Activated CD4-positive, alpha-beta T cell treated with anti-CD3 and anti-CD28 coated beads, Interleukin-2, amount 50 U/mL, for 16 hours (primary cell): ENCODE results near the gene USP24.

Source experiments
- DNase-seq: peaks from one replicate; pipeline ENCODE4 v3.0.0-alpha.2; 2020

USP24 gene

GRCh38 chr1:55051169-55051568 lies 164.0 kb downstream of the USP24 start:
- no peak for DNase-seq

- DNase-seq, result no peak
These were observed 164.9 kb downstream of the USP24 start for GRCh38 chr1:55050283-55050682.

DNA sequence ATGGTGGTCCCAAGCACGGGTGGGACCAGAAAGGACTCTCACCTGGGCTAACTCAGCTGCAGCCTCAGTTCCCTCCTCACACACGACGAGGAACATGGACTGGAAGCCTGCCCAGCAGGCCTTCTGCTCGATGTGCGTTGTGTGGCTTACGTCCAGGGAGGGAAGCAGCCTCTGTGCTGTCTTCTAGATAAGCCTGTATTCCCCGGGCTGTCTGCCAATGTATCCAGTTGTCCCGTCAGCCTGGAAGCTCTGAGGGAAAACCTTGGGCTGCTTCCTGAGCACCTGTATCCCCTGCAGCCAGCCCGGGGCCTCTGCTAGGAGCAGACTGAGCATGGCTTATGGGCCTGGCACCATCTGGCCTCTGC lies 165.3 kb downstream of the USP24 start:
- no peak for DNase-seq

- no peak for DNase-seq
These were observed 165.8 kb downstream of the USP24 start for GRCh38 chr1:55049271-55049913.

DNA sequence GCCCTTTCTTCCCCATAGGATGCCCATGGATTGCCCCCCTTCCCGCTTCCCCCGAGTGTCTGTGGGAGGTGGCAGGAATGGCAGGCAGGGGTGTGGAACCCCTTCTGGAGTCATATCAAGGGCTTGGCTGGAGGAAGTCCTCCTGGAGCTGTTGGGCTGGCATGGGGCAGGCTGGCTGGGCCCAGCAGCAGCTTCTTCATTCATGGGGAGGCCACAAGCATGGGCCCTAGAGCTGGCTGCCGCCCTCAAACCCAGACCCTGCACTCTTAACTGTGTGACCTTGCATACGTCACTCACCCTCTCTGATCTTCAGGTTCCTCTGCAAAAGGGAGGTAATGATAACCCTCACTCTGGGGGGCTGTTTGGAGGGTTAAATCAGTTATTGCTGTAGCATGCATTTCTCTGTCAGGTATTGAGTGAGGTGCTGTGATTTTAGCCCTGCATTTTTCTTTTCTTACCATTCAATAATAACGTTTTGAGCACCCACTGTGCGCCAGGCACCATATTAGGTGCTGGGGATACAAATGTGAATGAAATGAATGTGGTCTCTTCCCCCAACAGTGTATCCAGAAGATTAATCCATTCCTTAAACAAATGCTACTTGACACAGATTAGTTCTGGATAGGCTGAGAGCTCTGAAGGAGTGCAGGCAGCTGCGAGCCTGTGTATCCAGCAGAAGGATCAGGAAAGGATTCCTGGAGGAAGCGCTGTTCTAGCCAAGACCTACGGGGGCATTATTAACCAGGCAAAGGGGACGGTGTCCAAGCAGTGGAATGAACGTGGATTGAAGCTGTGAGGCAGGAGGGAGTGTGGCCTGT lies 166.5 kb downstream of the USP24 start:
- no peak for DNase-seq

DNA sequence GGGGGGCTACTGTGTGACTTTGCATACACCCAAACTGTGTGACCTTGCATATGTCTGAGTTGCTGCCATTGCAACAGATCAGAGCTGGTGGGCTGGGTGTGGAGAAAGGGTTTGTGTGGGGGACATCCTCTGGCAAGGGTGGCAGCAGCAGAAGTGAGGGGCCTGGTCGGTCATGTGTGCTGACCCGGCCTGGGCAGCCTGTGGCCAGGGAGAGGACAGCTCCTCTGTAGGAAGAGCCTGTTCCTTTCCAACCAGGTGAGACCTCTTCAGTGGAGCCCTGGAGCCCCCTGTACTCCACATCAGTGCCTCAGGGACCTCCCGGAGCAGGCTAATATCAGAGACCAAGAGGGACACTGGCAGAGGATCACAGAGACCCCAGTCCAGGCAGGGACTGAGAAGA lies 167.6 kb downstream of the USP24 start:
- no peak for DNase-seq

- DNase-seq, result no peak
These were observed 168.3 kb downstream of the USP24 start for GRCh38 chr1:55046871-55047270.

GRCh38 chr1:55045430-55045829 lies 169.7 kb downstream of the USP24 start:
- no peak for DNase-seq

DNA sequence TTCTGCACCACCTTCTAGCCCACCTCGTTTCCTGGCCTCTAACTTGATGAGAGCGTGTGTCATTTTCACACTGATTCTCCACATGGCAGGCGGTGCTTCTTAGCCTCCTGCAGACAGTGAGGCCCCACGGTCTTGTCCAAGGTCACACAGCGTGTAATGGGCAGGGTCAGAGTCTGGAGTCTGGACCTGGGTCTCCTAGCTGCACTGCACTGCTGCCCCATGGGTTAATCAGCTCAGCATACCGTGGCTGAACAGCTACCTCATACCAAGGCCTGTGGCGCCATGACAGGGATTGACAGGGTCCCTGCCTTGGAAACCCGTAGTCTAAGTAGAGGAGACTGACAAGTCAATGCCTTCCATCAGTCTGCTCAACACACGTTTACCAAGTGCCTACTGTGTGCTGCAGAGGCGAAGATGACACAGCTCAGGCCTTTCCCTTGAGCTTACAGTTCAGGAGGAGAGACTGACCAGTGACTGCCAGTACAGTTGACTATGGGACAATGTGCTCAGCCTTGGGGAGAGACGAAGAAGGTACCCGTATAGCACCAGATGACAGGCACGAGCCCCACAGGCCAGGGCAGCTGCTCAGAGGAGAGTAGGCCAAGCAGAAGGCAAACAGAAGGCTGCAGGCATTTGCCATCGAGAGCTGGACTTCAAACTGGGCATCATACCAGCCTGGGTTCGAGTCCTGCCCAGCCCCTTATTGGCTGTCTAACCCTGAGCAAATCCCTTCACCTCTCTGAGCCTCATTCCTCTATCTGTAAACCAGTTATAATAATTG lies 170.4 kb downstream of the USP24 start:
- DNase-seq, result no peak

DNA sequence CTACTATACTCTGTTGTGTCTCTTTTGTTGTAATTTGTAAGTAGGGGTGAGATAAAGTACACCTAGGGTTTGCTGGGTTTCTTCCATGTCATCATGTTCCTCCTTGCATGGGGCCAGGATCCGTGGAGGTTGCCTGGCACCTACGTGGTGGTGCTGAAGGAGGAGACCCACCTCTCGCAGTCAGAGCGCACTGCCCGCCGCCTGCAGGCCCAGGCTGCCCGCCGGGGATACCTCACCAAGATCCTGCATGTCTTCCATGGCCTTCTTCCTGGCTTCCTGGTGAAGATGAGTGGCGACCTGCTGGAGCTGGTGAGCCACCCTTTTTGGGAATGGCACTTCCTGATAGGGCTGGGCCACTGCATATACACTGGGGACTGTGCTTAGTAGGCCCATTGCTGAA lies 171.4 kb downstream of the USP24 start:
- no peak for DNase-seq

- no peak for DNase-seq
These were observed 172.2 kb downstream of the USP24 start for GRCh38 chr1:55043011-55043410.

DNA sequence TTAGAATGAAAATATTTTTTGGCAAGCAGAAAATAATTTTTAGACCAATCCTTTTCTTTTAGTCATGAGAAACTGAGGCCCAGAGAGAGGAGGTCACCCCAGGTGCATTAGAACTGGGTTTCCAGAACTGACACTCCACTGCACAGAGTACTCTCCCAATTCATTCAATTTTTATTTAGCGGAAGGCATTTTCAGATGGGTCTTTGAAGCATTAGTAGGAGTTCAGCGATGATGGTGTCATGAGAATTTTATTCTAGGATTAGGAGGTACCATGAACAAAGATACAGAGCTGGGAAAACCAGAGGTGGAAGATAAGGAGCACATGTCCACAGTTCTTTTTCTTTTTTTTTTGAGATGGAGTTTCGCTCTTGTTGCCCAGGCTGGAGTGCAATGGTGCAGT lies 173.6 kb downstream of the USP24 start:
- DNase-seq, result no peak

- no peak for DNase-seq
These were observed 174.2 kb downstream of the USP24 start for GRCh38 chr1:55040933-55041494.

GRCh38 chr1:55040083-55040932 lies 174.9 kb downstream of the USP24 start:
- DNase-seq, result no peak

GRCh38 chr1:55039342-55040082 lies 175.7 kb downstream of the USP24 start, which contains the start of gene PCSK9:
Gene PCSK9, plus strand, starts transcription at chr1:55039548. Its CDS starts 290 bp downstream, at chr1:55039838.
- no peak for DNase-seq

DNA sequence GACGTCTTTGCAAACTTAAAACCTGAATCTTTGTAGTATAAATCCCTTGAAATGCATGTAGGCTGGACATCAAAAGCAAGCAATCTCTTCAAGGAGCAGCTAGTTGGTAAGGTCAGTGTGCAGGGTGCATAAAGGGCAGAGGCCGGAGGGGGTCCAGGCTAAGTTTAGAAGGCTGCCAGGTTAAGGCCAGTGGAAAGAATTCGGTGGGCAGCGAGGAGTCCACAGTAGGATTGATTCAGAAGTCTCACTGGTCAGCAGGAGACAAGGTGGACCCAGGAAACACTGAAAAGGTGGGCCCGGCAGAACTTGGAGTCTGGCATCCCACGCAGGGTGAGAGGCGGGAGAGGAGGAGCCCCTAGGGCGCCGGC lies 176.2 kb downstream of the USP24 start:
- DNase-seq, result no peak

DNA sequence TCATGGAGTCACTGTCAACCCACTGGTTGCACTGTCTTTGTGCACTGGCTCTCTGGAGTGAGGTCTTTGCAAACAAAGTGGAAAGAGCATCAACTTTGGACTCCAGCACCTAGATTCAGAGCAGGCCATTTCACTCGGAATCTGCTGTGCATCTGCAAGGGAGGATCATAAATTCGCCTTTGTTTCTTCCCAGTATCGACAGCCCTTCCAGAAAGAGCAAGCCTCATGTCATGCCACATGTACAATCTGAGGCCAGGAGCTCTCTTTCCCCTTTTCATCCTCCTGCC lies 176.7 kb downstream of the USP24 start:
- no peak for DNase-seq

DNA sequence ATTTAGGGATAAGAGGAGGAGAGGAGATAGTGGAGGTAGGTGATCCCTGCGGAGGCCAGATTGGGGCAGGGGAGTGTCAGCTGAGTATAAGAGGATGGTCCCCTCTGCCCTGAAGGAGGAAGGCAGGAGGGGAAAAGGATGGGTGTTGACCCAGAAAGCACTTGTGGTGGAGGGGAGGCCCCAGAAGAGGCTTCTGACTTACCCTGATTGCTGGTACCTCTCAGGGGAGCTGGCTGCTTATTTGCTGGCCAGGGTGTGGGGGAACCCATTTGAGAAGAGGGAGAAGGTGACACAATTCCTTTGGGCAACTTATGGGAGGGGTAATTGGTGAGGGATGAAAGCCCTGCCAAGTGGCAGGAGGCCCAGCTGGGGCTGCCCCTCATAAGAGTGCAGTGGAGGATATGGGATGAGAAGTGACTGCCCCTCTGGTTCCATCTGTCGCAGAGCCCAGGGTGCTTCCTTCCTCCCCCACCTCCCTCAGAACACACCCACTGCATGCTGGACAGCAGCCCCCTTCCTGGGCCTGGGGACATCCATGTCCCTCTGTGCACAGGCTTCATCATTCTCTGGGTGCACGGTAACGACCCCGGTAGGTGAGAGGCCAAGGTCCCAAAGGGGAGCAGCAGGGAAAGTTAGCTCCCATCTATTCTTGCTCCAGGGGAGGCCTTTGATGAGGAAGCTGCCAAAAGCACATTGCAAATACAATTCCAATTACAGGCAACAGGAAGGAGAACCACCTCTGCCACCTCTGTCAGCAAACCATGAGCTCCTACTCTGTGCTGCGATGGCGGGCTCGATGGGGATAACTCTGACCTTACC lies 177.2 kb downstream of the USP24 start:
- DNase-seq, result no peak

GRCh38 chr1:55035904-55036303 lies 179.3 kb downstream of the USP24 start:
- DNase-seq, result no peak

DNA sequence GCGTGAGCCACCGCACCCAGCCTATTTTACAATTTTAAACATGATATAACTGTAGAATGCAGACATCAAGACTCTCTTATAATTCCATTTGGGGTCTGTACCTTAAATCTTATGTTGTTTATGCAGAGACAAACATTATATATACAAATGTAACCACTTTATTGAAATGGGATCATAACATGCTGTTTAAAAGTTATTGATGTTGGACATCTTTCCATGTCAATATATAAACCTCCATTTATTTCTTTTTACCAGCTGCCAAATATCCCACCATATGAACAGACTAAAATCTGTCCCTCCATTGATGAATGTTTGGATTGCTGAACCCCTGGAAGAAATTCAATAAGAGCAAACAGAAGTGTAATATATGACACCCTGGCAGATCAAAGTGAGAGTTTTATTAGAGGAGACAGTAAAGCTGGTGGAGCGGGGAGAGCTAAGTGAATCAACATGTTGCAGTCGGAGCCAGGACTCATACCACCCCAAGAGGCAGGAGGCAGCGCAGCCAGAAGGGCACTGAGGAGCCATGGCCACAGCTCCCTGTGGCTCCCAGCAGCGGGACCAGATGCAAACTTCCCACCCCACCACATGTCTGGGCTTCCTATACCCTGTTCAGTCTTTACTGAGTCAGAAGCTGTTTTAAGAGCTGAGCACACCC lies 180.6 kb downstream of the USP24 start:
- no peak for DNase-seq

- DNase-seq, result no peak
These were observed 181.9 kb downstream of the USP24 start for GRCh38 chr1:55033265-55033614.
